Measurements from ENCODE around the gene HOXC12. TPM values are rescaled to one million over a fixed set of nuclear protein-coding genes. Genes with fewer than 3 reads are reported as not detected.

The HOXC12 gene
- total RNA-seq, 1 donor from 2014 or later: not detected

GRCh38 chr12:54000116-54001114, 45.7 kb downstream of the HOXC12 start, which contains the start of gene HOXC9:
Gene HOXC9, plus strand, starts transcription at chr12:54000161. Its CDS starts 28 bp downstream, at chr12:54000189.
- Histone ChIP-seq H3K27ac (no peak within 1 kb of the TSS), H3K36me3 (no peaks in the 10 kb centered on the region), H3K4me3 (peak within 1 kb of the TSS; percentile 41), H3K27me3 (ENCODE audit: low read depth) (peaks cover 100% of the 10 kb centered on the region), H3K9me3 (no peaks in the 10 kb centered on the region), H3K4me1 (peaks cover 29% of the 10 kb centered on the region)
- intact Hi-C loops (cut with DNase I): loop anchor here (5.0 kb wide), 1 partner anchor 207 kb away; no protein-coding TSS in a partner anchor
- ATAC-seq: peak in 1 of 2 donors; percentile 18
- TF ChIP-seq, protein P1, sequence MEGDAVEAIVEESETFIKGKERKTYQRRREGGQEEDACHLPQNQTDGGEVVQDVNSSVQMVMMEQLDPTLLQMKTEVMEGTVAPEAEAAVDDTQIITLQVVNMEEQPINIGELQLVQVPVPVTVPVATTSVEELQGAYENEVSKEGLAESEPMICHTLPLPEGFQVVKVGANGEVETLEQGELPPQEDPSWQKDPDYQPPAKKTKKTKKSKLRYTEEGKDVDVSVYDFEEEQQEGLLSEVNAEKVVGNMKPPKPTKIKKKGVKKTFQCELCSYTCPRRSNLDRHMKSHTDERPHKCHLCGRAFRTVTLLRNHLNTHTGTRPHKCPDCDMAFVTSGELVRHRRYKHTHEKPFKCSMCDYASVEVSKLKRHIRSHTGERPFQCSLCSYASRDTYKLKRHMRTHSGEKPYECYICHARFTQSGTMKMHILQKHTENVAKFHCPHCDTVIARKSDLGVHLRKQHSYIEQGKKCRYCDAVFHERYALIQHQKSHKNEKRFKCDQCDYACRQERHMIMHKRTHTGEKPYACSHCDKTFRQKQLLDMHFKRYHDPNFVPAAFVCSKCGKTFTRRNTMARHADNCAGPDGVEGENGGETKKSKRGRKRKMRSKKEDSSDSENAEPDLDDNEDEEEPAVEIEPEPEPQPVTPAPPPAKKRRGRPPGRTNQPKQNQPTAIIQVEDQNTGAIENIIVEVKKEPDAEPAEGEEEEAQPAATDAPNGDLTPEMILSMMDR (IDR thresholded peaks at IDR 0.05): no peak
- no peak for DNase-seq

DNA sequence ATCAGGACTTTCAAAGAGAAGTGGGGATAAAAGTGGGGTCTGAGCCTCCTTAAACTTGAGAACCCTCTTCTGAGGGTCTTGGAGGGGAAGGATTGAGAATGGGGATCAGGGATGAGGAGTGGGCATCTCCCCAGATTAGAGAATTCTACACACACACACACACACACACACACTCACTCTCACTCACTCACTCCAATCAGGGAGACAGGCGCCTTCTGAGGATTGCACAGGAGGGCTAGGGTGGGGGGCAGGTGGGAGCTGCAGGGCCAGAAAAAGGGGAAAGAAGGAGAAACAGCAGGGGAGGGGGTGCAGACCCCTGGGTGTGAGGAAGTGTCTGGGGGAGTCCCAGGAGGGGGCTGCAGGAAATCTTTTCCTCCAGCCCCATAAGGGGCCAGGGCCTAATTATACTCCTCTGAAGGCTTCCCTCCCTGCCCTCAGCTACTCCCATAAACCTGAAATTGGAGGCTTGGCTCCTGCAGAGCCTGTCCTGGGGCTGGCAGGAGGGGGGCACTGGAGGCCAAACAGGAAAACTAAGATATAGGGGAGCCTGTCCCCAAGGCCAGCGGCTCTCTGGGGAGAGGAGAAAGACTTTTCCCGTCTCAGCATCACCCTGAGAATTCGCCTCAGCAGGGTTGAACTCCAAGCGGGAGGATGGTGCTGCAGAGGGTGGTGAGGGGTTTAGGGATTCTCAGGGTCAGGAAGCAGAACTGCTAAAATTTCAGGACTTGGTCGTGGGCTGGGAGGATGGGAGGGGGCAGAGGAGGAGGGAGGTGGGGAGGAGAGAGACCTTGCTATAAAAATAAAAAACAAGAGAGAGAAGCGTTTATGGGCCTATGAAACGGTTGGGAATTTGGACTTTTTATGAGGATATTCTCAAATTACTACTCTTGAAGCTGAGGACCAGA, 46.8 kb downstream of the HOXC12 start:
- Histone ChIP-seq H3K27me3 (ENCODE audit: low read depth) (peaks cover 100% of the 10 kb centered on the region), H3K27ac (no peak overlapping the region), H3K4me1 (peaks cover 31% of the 10 kb centered on the region), H3K36me3 (no peaks in the 10 kb centered on the region), H3K9me3 (no peaks in the 10 kb centered on the region), H3K4me3 (no peak overlapping the region)
- DNase-seq: no peak
- ATAC-seq: no peak
- intact Hi-C loops (cut with DNase I): loop anchor here (5.0 kb wide), 1 partner anchor 206 kb away; no protein-coding TSS in a partner anchor
- TF ChIP-seq, protein P1 (IDR thresholded peaks at IDR 0.05): no peak

DNA sequence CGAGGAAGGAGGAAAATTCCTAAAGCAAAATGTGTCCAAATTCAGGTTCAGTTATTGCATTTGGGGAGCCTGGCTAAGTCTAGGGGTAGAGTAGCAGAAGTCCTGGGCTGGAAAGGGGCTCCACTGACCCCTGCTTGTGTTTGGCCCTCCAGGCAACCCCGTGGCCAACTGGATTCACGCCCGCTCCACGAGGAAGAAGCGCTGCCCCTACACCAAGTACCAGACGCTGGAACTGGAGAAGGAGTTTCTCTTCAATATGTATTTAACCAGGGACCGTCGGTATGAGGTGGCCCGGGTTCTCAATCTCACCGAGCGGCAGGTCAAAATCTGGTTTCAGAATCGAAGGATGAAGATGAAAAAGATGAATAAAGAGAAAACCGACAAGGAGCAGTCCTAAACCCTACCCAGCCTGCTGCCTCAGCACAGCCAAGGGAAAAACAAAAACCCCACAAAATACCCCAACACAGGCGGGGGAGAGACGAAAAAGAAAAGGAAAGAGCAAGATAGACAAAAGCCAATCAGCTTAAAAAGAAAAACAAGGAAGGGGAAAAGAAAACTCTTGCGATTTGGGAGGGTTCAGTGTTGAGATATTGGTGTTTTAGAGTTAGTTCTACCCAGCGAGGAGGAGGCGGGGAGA, 47.7 kb downstream of the HOXC12 start:
- intact Hi-C loops (cut with DNase I): loop anchor here (5.0 kb wide), 1 partner anchor 205 kb away; no protein-coding TSS in a partner anchor
- H3K4me1 ChIP-seq: peaks cover 29% of the 10 kb centered on the region
- TF ChIP-seq, protein P1 (IDR thresholded peaks at IDR 0.05): no peak
- H3K4me3 ChIP-seq: no peak overlapping the region
- H3K9me3 ChIP-seq: no peaks in the 10 kb centered on the region
- no peaks in the 10 kb centered on the region for H3K36me3 ChIP-seq
- no peak overlapping the region for H3K27ac ChIP-seq
- peaks cover 100% of the 10 kb centered on the region for H3K27me3 ChIP-seq (ENCODE audit: low read depth)
- DNase-seq (no peak), ATAC-seq (no peak)

GRCh38 chr12:54002915-54003389, 48.2 kb downstream of the HOXC12 start:
- intact Hi-C loops (cut with DNase I): loop anchor here (5.0 kb wide), 1 partner anchor 204 kb away; no protein-coding TSS in a partner anchor
- ATAC-seq: no peak
- Histone ChIP-seq H3K4me1 (peaks cover 28% of the 10 kb centered on the region), H3K27ac (no peak overlapping the region), H3K27me3 (ENCODE audit: low read depth) (peaks cover 100% of the 10 kb centered on the region), H3K4me3 (no peak overlapping the region), H3K9me3 (no peaks in the 10 kb centered on the region), H3K36me3 (no peaks in the 10 kb centered on the region)
- TF ChIP-seq, protein P1 (IDR thresholded peaks at IDR 0.05): no peak
- DNase-seq: no peak
